Measurements from ENCODE around the gene BMI1.

DNA sequence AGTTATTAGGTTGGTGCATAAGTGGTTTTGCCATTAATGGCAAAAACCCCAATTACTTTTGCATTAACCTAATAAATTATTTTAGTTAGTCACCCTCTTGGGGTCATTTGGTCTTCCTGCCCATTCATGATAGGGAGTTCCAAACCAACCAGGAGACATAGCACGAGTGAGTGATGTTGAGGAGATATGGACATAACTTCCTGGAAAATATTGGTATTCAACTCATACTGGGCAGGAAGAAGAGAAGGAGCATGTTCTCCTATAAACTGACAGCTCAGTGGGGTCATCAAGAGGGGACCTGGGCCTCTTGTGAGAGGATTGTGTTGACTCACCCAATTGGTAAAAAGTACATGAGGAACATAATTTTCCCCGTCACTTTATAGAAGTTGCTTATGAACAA, 48.1 kb downstream of the BMI1 start:
- TF ChIP-seq POLR2A (IDR thresholded peaks at IDR 0.05; ENCODE audit: low read depth, low read length) (no peak), TAF1 (IDR thresholded peaks at IDR 0.05; ENCODE audit: borderline replicate concordance, low read depth, low read length) (no peak)

All from GM12892 (cell line).